Measurements from ENCODE around the gene ARHGAP26.
A peak's percentile ranks its signal among the peaks of the same experiment; 100 is the strongest.
"Not testable (repeated sequence)": the region's sequence is repeated elsewhere in the genome, so short reads cannot be mapped to it uniquely, and the experiment has no call there.

Gene ARHGAP26

GRCh38 chr5:142925795-142926194, 155.6 kb downstream of the ARHGAP26 start:
- Mint-ChIP-seq H3K4me1 (peaks cover 34% of the 10 kb centered on the region), H3K27ac (no peak overlapping the region), H3K9me3 (no peaks in the 10 kb centered on the region)

GRCh38 chr5:142926549-142926948, 156.4 kb downstream of the ARHGAP26 start:
- CTCF ChIA-PET, result interaction anchor here (2.0 to 5.8 kb wide), 2 partner anchors 39 to 76 kb away, joined by 9 to 29 read pairs; no protein-coding TSS in a partner anchor
- H3K27ac Mint-ChIP-seq, result no peak overlapping the region
- no peak for DNase-seq
- peaks cover 34% of the 10 kb centered on the region for H3K4me1 Mint-ChIP-seq
- peaks cover 3% of the 10 kb centered on the region for H3K36me3 Mint-ChIP-seq
- H3K4me3 Mint-ChIP-seq, result no peak overlapping the region
- H3K9me3 Mint-ChIP-seq, result no peaks in the 10 kb centered on the region
- H3K27me3 Mint-ChIP-seq, result no peaks in the 10 kb centered on the region

More at GRCh38 chr5:142925795-142926194, 155.6 kb downstream of the ARHGAP26 start:
- H3K4me3 Mint-ChIP-seq, result no peak overlapping the region
- CTCF ChIA-PET, result interaction anchor here (0.9 to 5.8 kb wide), 10 partner anchors 9 to 899 kb away, joined by 3 to 29 read pairs (median 4); no protein-coding TSS in a partner anchor
- DNase-seq, result no peak
- peaks cover 5% of the 10 kb centered on the region for H3K36me3 Mint-ChIP-seq
- H3K27me3 Mint-ChIP-seq, result no peaks in the 10 kb centered on the region

GRCh38 chr5:142928999-142929398, 158.8 kb downstream of the ARHGAP26 start:
- DNase-seq, H3K9me3 Mint-ChIP-seq, H3K4me3 Mint-ChIP-seq, H3K27ac Mint-ChIP-seq, H3K27me3 Mint-ChIP-seq: not testable (repeated sequence)
- peaks cover 36% of the 10 kb centered on the region for H3K4me1 Mint-ChIP-seq
- CTCF ChIA-PET, result interaction anchor here (0.7 kb wide), 1 partner anchor 11 kb away, joined by 3 read pairs; no protein-coding TSS in a partner anchor
- peaks cover 19% of the 10 kb centered on the region for H3K36me3 Mint-ChIP-seq

GRCh38 chr5:142929587-142929986, 159.4 kb downstream of the ARHGAP26 start:
- Mint-ChIP-seq H3K4me3 (no peak overlapping the region), H3K27me3 (no peaks in the 10 kb centered on the region), H3K4me1 (peaks cover 34% of the 10 kb centered on the region), H3K36me3 (peaks cover 23% of the 10 kb centered on the region), H3K9me3 (no peaks in the 10 kb centered on the region), H3K27ac (peak overlapping the region; percentile 29)
- DNase-seq, result no peak
- CTCF ChIA-PET, result no interaction called here

- Mint-ChIP-seq H3K4me3 (no peak overlapping the region), H3K27me3 (no peaks in the 10 kb centered on the region), H3K27ac (no peak overlapping the region), H3K9me3 (no peaks in the 10 kb centered on the region), H3K36me3 (peaks cover 24% of the 10 kb centered on the region), H3K4me1 (peaks cover 28% of the 10 kb centered on the region)
- no peak for DNase-seq
- CTCF ChIA-PET, result no interaction called here
These were observed 160.4 kb downstream of the ARHGAP26 start for GRCh38 chr5:142930395-142931110.

- H3K27me3 Mint-ChIP-seq, result no peaks in the 10 kb centered on the region
- no peak for DNase-seq
- no peaks in the 10 kb centered on the region for H3K9me3 Mint-ChIP-seq
- peaks cover 21% of the 10 kb centered on the region for H3K4me1 Mint-ChIP-seq
- H3K27ac Mint-ChIP-seq, result no peak overlapping the region
- CTCF ChIA-PET, result interaction anchor here (1.4 kb wide), 1 partner anchor 71 kb away, joined by 3 read pairs; no protein-coding TSS in a partner anchor
- H3K36me3 Mint-ChIP-seq, result peaks cover 24% of the 10 kb centered on the region
- no peak overlapping the region for H3K4me3 Mint-ChIP-seq
These were observed 161.9 kb downstream of the ARHGAP26 start for GRCh38 chr5:142931896-142932686.

GRCh38 chr5:142934051-142934762, 164.0 kb downstream of the ARHGAP26 start:
- Mint-ChIP-seq H3K4me3 (no peak overlapping the region), H3K36me3 (peaks cover 22% of the 10 kb centered on the region), H3K27ac (no peak overlapping the region), H3K4me1 (peaks cover 19% of the 10 kb centered on the region), H3K27me3 (no peaks in the 10 kb centered on the region), H3K9me3 (no peaks in the 10 kb centered on the region)
- no peak for DNase-seq
- CTCF ChIA-PET, result interaction anchor here (2.4 kb wide), 1 partner anchor 12 kb away, joined by 8 read pairs; no protein-coding TSS in a partner anchor

- Mint-ChIP-seq H3K9me3 (no peaks in the 10 kb centered on the region), H3K36me3 (peaks cover 22% of the 10 kb centered on the region), H3K4me1 (peaks cover 12% of the 10 kb centered on the region), H3K27ac (no peak overlapping the region), H3K4me3 (no peak overlapping the region), H3K27me3 (no peaks in the 10 kb centered on the region)
- no peak for DNase-seq
- CTCF ChIA-PET, result interaction anchor here (1.0 to 2.4 kb wide), 2 partner anchors 12 to 13 kb away, joined by 3 to 8 read pairs; no protein-coding TSS in a partner anchor
These were observed 164.8 kb downstream of the ARHGAP26 start for GRCh38 chr5:142935014-142935413.

- CTCF ChIA-PET, result no interaction called here
- Mint-ChIP-seq H3K27ac (no peak overlapping the region), H3K9me3 (no peaks in the 10 kb centered on the region), H3K4me3 (no peak overlapping the region), H3K27me3 (no peaks in the 10 kb centered on the region), H3K4me1 (peaks cover 15% of the 10 kb centered on the region), H3K36me3 (peaks cover 22% of the 10 kb centered on the region)
- no peak for DNase-seq
These were observed 167.2 kb downstream of the ARHGAP26 start for GRCh38 chr5:142937374-142937773.

GRCh38 chr5:142938266-142938880, 168.2 kb downstream of the ARHGAP26 start:
- Mint-ChIP-seq H3K4me1 (peaks cover 15% of the 10 kb centered on the region), H3K36me3 (peaks cover 14% of the 10 kb centered on the region), H3K27ac (no peak overlapping the region), H3K4me3 (no peak overlapping the region), H3K9me3 (no peaks in the 10 kb centered on the region), H3K27me3 (no peaks in the 10 kb centered on the region)
- no peak for DNase-seq
- CTCF ChIA-PET, result interaction anchor here (0.5 to 2.1 kb wide), 3 partner anchors 27 to 211 kb away, joined by 3 to 8 read pairs (median 3); no protein-coding TSS in a partner anchor

GRCh38 chr5:142939006-142939405, 168.8 kb downstream of the ARHGAP26 start:
- Mint-ChIP-seq H3K36me3 (peaks cover 10% of the 10 kb centered on the region), H3K9me3 (no peaks in the 10 kb centered on the region), H3K4me1 (peaks cover 14% of the 10 kb centered on the region), H3K4me3 (no peak overlapping the region), H3K27ac (no peak overlapping the region), H3K27me3 (no peaks in the 10 kb centered on the region)
- CTCF ChIA-PET, result interaction anchor here (0.5 to 2.1 kb wide), 3 partner anchors 27 to 212 kb away, joined by 3 to 8 read pairs (median 3); no protein-coding TSS in a partner anchor
- DNase-seq, result no peak

- no peak for DNase-seq
- CTCF ChIA-PET, result interaction anchor here (0.6 to 2.1 kb wide), 2 partner anchors 15 to 26 kb away, joined by 3 to 8 read pairs; no protein-coding TSS in a partner anchor
- Mint-ChIP-seq H3K36me3 (peaks cover 6% of the 10 kb centered on the region), H3K27ac (no peak overlapping the region), H3K9me3 (no peaks in the 10 kb centered on the region), H3K4me3 (no peak overlapping the region), H3K27me3 (no peaks in the 10 kb centered on the region), H3K4me1 (peaks cover 10% of the 10 kb centered on the region)
These were observed 169.7 kb downstream of the ARHGAP26 start for GRCh38 chr5:142939884-142940283.

- CTCF ChIA-PET, result no interaction called here
- no peak for DNase-seq
- Mint-ChIP-seq H3K27ac (peak overlapping the region; percentile 43), H3K27me3 (no peaks in the 10 kb centered on the region), H3K36me3 (peaks cover 6% of the 10 kb centered on the region), H3K4me1 (peaks cover 8% of the 10 kb centered on the region), H3K9me3 (no peaks in the 10 kb centered on the region), H3K4me3 (no peak overlapping the region)
These were observed 171.1 kb downstream of the ARHGAP26 start for GRCh38 chr5:142941245-142941644.

All from activated naive CD4-positive, alpha-beta T cell treated with anti-CD3 and anti-CD28 coated beads, Interleukin-2, amount 10 ng/mL, durations not matched to agents 7 days and 5 days (primary cell).